ENCODE measurements around the gene AMER2.

The AMER2 gene

DNA sequence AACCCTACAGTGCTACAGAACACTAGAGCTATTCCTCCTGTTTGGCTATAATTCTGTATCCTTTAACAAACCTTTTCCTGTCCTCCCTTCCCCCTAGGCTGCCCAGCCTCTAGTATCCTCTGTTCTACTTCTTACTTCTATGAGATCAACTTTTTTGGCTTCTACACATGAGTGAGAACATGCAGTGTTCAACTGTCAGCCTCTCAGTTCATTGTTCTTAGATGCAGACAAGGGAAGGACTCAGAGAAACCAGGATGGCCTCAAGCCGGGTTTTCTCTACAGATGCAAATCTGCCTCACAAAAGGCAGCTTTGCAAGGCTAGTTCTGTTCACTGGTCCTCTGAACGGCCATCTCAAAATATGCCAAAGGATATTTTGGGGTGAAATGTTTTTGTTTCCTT is 18.4 kb downstream of the AMER2 start:
- DNase-seq (ENCODE audit: low read depth in 2 of 3, low spot score in 1 of 3), result no peak

DNA sequence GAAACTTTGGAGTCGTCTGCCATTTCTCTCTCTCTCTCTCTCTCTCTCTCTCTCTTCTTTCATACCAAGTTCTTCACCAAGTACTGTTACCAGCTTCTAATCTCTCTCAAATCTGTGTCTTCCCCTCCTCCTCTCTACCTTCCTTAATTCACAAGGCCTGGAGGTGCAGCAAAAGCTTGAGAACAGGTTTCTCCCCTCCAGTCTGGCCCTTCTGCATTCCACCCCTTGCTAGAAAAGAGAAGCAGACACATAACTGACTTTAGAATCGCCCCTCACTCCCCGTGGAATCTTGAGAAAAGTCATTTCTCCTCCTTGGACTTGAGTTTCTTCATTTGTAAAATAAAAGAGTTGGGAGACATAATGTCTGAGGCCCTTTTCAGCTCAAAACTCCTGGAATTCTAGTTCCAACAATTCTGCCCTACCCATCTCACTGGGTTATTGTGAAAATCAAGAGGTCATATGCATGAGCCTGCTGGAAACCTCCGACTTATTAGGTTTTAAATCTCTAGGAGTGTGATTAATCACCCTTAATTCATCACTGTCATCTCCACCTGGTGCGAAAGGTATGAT is 20.4 kb downstream of the AMER2 start:
- no peak for DNase-seq (ENCODE audit: low read depth in 2 of 3, low spot score in 1 of 3)

DNA sequence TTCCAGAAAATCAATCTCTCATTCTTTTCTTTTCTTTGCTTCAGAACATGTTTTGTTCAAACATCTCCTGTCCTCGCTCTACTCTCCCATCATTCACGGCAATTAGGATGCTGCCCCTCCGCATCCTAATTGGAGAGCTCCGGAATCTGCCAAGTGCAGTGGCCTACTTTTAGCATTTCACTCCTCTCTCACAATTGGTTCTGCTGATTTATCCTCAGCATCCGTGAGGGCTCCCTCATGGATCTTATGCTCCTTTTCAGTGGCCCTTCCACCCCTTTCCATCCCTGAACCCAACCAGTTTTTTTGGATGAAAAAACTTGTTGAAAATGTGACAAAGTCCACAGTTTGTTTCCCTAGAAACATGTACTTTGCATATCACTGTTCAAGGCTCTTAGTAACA is 22.4 kb downstream of the AMER2 start:
- no peak for DNase-seq (ENCODE audit: low read depth in 2 of 3, low spot score in 1 of 3)

DNA sequence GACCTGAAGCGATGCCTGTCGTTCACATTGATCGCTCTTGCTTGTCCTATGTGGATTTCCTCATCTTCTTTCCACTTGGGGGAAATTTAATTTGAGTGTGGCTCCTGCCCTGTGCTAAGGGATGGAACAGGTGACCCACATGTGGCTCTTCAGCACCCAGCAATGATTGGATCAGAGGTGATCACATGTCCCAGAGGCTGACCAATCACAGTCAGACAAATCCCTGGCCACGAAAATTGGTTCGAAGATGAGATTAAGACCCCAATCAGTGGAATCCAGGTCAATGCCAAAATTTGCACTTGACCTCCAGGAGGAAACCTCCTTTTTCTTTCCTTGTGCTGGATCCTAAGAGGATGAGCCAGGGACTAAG is 23.7 kb downstream of the AMER2 start:
- no peak for DNase-seq (ENCODE audit: low read depth in 2 of 3, low spot score in 1 of 3)

DNA sequence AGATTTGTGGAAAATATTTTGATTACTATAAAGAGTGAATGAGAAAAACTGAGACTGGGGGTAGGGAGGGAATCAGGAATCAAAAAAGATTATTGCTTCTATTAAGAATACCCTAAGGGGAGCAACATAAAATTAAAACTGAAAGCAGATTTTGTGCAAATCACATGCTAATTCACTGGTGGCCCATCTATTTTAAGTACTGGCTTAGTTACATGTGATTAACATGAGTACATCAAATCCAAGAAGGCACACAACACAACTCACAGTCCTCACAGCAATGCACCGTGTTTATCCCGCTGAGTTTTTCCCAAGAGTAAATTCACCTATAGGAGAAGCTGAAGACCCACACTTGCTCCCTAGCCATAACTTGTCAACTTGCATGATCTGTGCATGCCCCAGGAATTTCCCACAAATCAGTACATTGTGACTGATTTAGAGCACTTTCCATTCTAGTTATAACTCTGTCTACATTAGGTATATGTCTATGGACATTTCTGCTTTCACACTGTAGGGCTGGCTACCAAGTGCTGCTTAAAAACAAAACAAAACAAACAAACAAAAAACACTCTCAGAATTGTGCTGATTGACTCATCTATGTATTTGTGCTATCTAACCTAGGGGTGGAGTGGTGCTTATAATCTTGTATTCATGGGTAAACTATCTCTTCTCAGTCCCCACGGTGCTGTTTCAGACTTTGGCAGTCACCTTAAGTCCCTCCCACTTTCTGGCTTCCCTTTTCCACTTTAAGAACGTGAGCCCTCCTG is 24.3 kb downstream of the AMER2 start:
- no peak for DNase-seq (ENCODE audit: low read depth in 2 of 3, low spot score in 1 of 3)

DNA sequence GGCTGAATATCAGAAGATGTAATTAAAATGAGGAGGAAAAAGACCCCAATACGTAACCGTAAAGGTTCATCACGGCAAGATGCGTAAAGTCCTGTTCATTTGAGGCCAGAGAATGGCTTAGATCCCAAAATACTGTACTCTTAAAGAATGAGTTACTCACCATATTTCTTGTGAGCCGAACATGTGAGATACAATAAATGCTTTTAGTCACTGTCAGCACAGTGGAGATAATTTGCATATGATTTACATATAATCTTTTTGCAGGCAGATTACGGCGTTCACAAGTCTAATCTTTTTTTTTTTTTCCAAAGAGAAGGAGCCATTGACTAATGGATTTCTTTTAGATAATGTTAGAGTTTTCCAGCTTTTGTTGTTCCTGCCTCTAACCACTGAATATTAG is 28.4 kb downstream of the AMER2 start:
- no peak for DNase-seq (ENCODE audit: low read depth in 2 of 3, low spot score in 1 of 3)

DNA sequence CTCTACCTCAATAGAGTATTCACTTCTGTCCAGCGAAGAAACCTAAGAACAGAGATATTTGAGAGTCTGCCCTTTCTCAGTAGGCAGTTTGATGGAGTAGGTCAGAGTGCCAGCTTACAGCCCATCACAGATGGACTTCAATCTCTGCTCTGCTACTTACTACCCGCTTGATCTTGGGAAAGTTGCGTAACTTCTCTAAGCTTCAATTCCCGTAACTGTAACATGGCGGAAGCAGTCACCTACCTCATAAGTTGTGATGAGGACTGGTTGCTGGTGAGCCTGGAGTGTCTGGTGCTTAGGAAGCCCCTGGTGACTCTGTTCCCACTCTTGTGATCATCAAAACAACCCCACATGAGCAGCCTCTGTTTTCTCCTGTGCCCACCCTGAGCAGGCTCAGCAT is 31.0 kb downstream of the AMER2 start:
- DNase-seq (ENCODE audit: low read depth in 2 of 3, low spot score in 1 of 3), result no peak

DNA sequence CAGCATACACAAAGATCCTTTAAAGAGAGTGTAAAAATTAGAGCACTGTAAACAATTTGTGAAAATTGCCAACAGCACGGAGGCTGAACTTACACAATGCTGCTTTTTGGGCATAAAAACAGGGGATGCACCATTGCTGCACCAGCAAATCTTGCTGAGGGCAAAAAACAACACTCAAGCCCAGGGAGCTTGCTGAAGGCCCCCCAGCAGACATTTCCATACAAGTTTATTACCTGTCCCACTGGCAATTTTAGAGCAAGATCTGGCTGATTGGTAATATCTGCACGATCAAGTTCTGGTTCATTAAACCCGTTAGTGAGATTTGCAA is 34.3 kb downstream of the AMER2 start:
- DNase-seq (ENCODE audit: low read depth in 2 of 3, low spot score in 1 of 3), result no peak

DNA sequence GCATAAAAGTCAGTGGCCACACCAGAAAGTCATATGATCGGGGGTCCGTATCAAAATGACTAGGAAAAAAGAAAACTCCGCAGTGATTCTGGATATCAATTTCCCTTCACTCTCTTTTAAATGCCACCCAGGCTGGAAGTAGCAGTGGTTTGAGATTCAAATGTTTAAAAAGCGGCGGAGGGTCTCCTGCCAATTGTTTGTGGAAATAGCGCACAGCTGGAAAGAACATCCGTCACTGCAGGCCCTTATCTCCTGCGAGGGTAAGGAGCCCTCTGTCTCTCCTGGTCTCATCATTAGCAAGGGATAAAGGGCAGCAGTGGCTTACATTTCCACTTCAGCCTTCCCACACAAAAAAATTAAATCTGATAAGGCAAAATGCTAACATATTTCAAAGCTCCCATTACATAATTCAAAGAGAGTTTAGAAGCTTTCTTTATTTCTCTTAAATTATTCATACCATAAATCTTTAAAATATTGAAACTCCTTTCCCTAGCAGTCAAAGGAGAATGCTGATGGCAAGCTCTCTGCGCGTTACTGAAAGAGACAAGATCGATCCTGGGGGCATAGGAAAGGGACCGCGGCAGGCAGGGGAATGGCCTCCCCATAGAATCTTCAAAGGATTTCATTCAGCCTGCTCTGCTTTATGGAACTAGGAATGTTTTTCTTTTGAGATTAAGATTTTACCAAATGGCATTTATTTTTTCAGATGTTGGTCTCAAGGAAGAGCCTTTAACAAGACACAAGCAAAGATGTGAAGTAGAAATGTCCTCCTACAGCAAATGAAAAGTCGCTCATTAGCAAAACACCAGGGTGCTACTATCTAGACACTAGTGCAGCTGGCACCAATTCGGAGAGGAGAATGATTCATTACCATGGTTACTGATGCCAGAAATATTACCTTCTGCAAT is 35.0 kb downstream of the AMER2 start:
- DNase-seq (ENCODE audit: low read depth in 2 of 3, low spot score in 1 of 3), result no peak

DNA sequence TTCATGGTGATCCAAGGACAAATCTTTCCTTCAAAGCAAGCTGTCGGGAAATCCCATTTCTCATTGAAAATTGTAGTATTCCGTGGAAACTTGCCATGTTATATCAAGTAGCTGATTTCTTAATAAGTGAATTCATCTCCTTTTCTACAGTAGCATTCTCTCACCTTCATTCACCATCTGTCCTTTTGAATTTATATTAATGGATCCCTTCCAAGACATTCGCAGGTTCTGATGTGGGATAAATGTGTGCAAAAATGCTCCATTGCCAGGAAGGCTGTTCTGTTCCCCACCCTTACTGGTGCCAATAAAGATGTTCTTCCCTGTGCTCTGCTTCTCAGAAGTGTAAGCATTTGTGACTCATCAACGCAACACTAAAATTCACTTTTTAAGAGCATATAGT is 36.2 kb downstream of the AMER2 start:
- DNase-seq (ENCODE audit: low read depth in 2 of 3, low spot score in 1 of 3), result no peak

DNA sequence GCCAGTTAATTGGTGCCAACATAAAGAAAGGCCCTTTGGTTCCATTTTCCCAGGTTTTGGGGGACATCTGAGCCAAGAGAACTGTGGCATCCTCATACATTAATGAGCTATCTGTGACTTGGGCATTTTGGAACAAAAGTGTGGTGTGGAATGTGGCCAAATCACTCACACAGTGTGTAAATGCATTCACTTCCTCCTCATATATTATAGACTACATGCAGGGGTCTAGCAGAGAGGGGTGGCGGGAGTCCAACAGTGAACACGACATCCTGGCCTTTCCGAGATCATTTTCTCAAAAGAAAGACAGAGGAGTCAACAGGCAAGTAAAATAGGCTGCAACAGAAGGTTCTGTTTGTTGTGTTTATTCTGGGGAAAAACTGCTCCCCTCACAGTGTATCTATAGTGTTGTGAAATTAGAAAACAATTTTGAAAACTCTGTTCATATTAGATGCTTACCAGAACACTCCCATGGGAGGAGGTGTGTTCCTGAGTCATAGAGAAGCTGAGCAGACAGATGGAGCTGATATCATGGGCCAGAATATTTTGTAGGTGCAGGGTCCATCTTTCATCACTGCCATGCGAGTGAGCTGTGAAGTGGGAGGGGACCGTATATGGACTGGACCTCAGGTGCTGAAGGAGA is 39.2 kb downstream of the AMER2 start:
- DNase-seq (ENCODE audit: low read depth in 2 of 3, low spot score in 1 of 3), result no peak

DNA sequence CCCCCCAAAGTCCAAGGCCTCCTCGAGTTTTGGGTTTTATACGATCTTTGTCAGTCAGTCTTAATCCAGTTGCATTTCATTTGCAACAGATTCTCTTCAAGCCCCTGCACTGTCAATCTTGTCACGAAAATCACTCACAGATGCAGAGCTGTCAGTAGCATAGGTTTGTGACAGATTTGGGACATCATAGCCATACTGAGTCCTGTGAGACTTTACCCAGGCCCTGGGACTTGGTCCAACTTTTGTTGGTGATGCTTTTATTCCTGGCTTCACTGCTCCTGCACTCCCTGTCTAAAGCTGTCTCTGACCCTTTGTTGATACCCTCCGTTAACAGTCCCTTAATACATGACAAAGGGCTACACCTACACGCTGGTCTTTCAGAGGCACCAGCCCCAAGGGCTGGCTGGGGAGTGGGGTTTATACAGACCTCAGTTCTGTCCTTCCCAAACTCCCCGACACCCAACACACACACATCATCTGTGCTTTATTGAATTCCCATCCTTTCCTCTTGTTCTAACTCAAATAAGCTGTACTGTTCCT is 40.1 kb downstream of the AMER2 start:
- no peak for DNase-seq (ENCODE audit: low read depth in 2 of 3, low spot score in 1 of 3)

DNA sequence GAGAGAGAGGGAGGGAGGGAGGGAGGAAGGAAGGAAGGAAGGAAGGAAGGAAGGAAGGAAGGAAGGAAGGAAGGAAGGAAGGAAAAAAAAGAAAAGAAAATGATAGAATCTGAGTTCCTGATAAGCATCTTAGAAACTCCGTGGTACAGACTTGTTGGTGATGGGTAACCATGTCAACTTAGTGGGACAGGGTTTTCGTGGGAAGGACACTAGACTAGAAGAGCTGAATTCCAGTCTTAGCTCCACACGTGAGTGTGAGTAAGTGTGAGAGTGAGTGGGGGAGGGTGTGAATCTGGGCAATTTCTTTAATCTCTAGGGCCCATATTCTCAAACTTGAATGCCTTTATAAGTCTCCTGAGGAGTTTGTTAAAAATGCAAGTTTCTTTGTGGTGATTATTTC is 41.1 kb downstream of the AMER2 start:
- DNase-seq (ENCODE audit: low read depth in 2 of 3, low spot score in 1 of 3), result no peak

DNA sequence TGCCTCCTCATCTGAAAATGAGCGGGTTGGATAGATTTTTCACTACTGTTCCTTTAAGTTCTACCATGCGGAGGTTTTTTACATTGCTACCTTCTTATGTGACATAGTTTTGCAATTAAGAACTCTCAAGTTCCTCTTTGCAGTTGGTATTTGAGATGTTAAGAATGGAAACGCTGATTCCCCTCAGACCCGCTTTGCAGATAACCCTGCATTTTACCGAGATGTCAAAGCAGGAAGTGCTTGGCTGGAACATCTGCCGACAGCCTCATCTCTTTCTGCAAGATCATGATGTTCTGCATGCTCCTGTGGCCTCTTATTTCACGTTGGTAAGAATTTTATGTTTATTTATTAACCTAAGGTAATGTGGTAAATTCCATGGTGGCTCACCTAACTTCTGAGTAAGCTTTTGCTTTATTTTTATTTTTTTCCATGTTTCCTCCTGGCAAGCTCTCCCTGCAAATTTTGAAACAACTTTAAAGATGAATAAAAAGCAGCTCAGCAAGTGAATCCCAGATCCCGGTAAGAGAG is 53.6 kb downstream of the AMER2 start:
- no peak for DNase-seq (ENCODE audit: low read depth in 2 of 3, low spot score in 1 of 3)

DNA sequence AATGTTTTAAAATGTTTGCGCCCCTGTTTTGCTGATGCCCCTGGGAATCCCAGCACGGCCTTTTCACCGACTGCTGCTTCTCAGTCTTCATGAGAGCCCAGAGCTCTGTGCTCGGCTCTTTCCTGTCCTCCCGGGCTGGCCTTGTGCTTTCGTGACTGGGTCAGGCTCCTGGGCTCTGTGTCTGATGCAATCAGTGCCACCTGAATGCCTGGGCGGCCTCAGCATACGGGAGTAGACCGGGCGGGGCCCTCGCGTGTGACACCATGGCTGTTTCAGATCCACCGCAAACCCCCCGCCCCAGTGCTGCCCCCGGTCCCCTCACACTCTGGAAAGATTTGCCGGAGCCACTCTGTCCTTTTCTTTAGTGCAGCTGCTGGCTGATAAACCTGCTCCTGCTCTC is 54.8 kb downstream of the AMER2 start:
- DNase-seq (ENCODE audit: low read depth in 2 of 3, low spot score in 1 of 3), result no peak

DNA sequence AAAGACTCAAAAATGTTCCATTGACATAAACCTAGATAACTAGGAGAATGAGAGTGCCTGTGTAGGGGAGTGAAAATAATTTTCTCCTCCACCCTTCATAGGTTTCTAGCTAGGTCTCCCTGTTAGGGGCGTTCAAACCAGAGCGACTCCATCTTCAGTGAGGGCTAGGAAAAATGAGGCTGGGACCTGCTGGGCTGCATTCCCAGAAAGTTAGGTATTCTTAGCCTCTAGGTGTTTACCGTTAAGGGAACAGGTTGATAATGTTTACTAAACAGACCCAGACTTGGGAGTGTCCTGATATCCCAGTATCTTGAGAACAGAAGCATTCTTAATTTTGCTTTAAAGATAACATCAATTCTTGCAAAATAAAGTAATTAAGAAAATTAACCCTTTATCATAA is 56.0 kb downstream of the AMER2 start:
- DNase-seq (ENCODE audit: low read depth in 2 of 3, low spot score in 1 of 3), result no peak

DNA sequence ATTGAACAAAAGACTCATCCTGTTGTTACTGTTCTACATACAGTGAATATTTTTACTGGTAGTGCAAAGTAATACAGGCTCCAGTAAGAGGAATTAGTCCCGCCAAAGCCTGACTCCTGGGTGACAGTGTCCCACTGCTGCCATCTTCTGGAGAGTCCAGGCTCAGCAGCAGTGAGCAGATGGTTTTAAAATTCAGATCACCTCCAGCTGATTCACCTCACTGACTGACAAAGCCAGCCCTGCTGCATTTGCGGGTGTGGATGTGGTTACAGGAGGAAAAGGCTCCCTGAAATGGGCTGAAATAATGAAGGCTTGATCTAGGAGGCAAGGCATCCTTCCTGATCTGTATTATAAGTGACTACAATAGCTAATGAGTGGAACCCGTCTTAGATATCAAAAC is 57.9 kb downstream of the AMER2 start:
- DNase-seq (ENCODE audit: low read depth in 2 of 3, low spot score in 1 of 3), result peak; percentile 42 to 66 (median 63)

DNA sequence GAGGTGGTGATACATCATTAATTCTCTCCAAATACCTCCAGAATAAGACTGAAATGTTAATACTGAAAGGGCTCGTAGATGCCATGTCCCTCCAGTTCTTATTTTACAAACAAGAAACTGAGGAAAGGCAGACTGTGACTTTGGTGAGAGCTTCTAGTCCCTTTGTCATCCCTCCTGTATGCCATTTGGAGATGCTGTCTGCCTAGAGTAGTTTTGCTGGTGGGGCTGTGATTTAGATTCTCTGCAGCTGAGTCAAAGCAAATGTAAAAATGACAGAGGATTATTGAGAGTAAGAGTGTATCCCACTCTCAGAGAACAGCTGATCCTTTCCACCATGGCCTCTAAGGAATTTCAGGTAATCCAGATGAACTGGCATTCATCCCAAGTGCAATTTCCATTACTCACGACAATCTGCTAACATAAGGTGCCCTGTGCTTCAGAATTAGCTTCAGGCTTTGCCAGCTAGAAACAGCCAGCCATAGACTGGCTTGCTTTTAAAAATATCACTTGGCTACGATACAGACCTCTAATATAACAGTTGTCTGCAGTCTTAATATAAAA is 59.3 kb downstream of the AMER2 start:
- no peak for DNase-seq (ENCODE audit: low read depth in 2 of 3, low spot score in 1 of 3)

Data from stimulated activated CD4-positive, alpha-beta T cell treated with anti-CD3 and anti-CD28 coated beads, Interleukin-12 subunit alpha, Interleukin-12 subunit beta, amount 100 ng/mL, for 48 hours (primary cell).